Measurements from ENCODE around the gene SH3GL3. TPM values are rescaled to one million over a fixed set of nuclear protein-coding genes. Genes with fewer than 3 reads are reported as not detected.

Gene SH3GL3
- total RNA-seq, 1 donor from 2014 or later = not detected

DNA sequence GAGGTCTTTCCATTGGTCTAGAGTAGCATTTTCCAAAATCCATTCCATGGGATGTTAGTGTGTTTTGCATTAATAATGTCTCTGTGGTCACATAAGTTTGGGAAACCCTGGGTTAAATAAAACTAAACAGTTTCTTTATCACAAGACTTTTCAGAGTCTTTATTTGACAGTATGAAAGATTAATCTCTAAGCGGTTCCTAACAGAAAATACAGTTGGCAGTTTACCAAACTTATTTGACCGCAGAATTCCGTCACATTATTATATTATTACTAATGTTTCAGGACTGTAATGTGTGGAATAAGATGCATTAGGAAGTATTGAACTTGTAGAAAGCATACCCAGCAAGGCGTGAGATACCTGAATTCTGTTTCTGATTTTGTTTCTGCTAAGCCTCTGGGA is 135.2 kb downstream of the SH3GL3 start:
- Histone ChIP-seq H3K4me3 (no peak overlapping the region), H3K4me1 (no peaks in the 10 kb centered on the region), H3K9me3 (no peaks in the 10 kb centered on the region), H3K27me3 (no peaks in the 10 kb centered on the region), H3K27ac (no peak overlapping the region), H3K36me3 (no peaks in the 10 kb centered on the region)
- DNase-seq (ENCODE audit: low spot score in 2 of 2) = no peak
- no peak for TF ChIP-seq CTCF (IDR thresholded peaks at IDR 0.05)
- intact Hi-C loops (cut with DNase I) = no loop called here

DNA sequence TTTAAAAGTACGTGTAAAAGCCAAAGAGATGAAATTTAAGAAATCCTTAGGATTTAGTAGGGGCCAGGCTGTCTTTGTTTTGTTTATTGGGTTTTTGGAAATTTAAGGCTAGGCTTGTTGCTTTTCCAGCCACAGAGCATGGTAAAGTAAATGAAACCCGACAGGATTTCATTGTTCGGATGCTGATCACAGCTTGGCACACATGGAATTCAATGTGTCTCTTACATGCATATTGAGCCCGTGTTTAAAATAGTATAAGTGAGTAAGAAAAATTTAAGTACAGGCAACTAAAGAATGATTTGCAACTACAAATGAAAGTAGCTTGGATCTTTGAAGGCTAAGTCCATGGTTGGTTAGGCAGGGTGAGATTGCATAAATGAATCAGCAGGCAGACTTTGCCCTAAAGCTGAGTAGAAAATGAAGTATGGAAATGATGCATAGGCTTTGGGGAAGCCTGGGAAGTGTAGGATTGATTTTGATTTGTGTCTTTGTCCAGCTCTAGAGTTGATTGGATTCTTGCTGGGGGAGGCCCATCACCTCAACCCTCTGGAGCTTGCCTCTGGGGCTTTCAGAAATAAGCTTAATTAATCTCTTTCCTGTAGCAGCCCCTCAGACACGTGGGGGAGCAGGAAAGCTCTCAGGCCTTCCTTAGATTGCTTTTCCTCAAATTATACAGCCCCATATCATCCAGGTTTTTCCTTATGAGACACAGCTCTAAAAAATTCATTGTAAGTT is 138.6 kb downstream of the SH3GL3 start:
- H3K4me3 ChIP-seq = no peak overlapping the region
- intact Hi-C loops (cut with DNase I) = no loop called here
- no peaks in the 10 kb centered on the region for H3K9me3 ChIP-seq
- no peaks in the 10 kb centered on the region for H3K27me3 ChIP-seq
- H3K4me1 ChIP-seq = no peaks in the 10 kb centered on the region
- H3K36me3 ChIP-seq = no peaks in the 10 kb centered on the region
- DNase-seq (ENCODE audit: low spot score in 2 of 2) = no peak
- TF ChIP-seq CTCF (IDR thresholded peaks at IDR 0.05) = no peak
- no peak overlapping the region for H3K27ac ChIP-seq

DNA sequence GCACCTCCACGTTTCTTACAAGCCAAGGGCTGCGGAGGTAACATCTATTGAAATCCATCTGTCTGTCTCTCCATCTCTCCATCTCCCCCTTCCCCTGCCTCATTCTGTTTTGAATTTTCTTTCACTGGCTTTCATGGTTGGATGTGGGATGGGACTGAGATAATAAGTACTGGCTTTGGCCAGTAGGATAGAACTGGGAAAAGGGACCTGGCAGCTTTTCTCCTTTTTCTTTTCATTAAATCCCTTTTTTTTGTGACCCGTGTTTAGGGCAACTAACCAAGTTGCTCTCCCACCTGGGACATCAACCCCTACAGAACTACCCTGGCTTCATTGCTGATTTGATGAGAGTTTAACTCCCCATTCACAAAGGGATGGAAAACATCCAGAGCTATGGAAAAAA is 139.9 kb downstream of the SH3GL3 start:
- Histone ChIP-seq H3K4me1 (no peaks in the 10 kb centered on the region), H3K9me3 (no peaks in the 10 kb centered on the region), H3K27ac (no peak overlapping the region), H3K27me3 (no peaks in the 10 kb centered on the region), H3K36me3 (no peaks in the 10 kb centered on the region), H3K4me3 (no peak overlapping the region)
- DNase-seq (ENCODE audit: low spot score in 2 of 2) = no peak
- intact Hi-C loops (cut with DNase I) = no loop called here
- TF ChIP-seq CTCF (IDR thresholded peaks at IDR 0.05) = no peak

DNA sequence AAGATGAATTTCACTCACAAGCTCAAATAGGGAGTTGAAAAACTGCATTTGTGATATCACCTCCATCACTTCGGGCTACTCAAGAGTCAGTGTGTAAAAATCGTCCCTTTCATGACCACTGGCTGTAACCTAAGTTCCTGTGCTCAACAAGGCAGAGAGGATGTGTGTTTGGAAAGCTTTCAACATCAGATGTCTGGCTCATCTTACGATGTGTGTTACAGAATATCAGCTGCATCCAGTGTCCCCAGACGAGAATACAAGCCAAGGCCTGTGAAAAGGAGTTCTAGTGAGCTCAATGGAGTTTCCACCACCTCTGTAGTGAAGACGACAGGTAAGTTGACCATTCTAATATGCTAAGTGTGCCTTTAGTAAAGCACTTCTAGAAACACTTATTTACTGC is 141.3 kb downstream of the SH3GL3 start:
- peaks cover 0 to 4% of the 10 kb centered on the region in 2 donors for H3K4me1 ChIP-seq
- no peaks in the 10 kb centered on the region for H3K36me3 ChIP-seq
- H3K9me3 ChIP-seq = no peaks in the 10 kb centered on the region
- no peak for TF ChIP-seq CTCF (IDR thresholded peaks at IDR 0.05)
- DNase-seq (ENCODE audit: low spot score in 2 of 2) = no peak
- intact Hi-C loops (cut with DNase I) = no loop called here
- no peak overlapping the region for H3K4me3 ChIP-seq
- no peaks in the 10 kb centered on the region for H3K27me3 ChIP-seq
- no peak overlapping the region for H3K27ac ChIP-seq

DNA sequence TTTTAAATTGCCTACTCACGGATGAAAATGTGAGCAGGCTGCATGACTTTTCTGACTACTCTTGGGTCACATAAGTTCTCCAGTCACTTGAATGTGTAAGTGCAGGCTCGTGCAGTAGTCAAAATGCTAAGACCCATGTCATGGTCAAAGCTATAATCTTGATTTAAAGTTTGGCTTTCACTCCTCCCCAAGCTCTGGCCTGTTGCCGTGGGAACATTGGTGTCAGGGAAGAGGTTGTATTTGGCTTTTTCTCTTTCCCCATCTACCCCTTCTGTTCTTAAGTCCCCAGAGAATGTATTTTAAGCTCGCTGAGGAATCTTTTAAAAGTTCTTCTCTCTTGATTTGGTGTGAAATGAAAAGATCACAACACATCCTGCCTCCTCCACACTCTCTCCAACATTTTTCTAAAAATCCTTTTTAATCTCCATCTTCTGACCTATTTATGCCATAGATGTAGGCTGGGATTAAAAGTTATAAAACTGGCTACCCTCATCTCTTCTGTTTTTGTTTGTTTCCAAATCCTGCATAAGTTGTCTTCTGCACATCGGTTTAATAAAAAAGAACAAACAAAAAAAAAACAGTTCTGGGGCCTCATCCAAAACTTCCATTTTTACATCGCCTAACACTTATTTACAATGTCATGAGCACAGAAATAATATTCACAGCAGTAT is 145.4 kb downstream of the SH3GL3 start:
- Histone ChIP-seq H3K4me1 (peaks cover 0 to 4% of the 10 kb centered on the region in 2 donors), H3K4me3 (no peak overlapping the region), H3K36me3 (no peaks in the 10 kb centered on the region), H3K27me3 (no peaks in the 10 kb centered on the region), H3K27ac (no peak overlapping the region), H3K9me3 (no peaks in the 10 kb centered on the region)
- intact Hi-C loops (cut with DNase I) = no loop called here
- TF ChIP-seq CTCF (IDR thresholded peaks at IDR 0.05) = no peak
- DNase-seq (ENCODE audit: low spot score in 2 of 2) = no peak

Data from ascending aorta (tissue), 2 donors.